Gastroesophageal sphincter (tissue), 4 donors: ENCODE data around the gene TULP3. TPM values are rescaled to one million over a fixed set of nuclear protein-coding genes. Genes with fewer than 3 reads are reported as not detected.
A peak's percentile ranks its signal among the peaks of the same experiment; 100 is the strongest.

Experiments used
- ATAC-seq: fragments of 150-250 bp; one replicate; pipeline ENCODE4 v1.9.1; 2016; ENCODE audit warnings: mild to moderate bottlenecking, moderate library complexity
- H3K27ac ChIP-seq, 4 donors: fragments of 200-600 bp; sonication (generic) in 3 of 4; 1 replicate in 3 of 4; 2 replicates in 1 of 4; pipeline ENCODE4 v1.5.1; 2016 to 2019
- H3K27me3 ChIP-seq: fragments of 200-600 bp; sonication (generic); one replicate; pipeline ENCODE4 v1.5.1; 2019
- H3K36me3 ChIP-seq, 2 donors: fragments of 200-600 bp; sonication (generic); one replicate each; pipeline ENCODE4 v1.5.1; 2019; ENCODE audit warnings: control low read depth in 1 of 2
- H3K4me1 ChIP-seq, 3 donors: fragments of 200-600 bp; sonication (generic); 1 replicate in 2 of 3; 2 replicates in 1 of 3; pipeline ENCODE4 v1.5.1; 2016 to 2019; ENCODE audit warnings: control low read depth in 2 of 3
- H3K4me3 ChIP-seq, 2 donors: fragments of 200-600 bp; sonication (generic); one replicate each; pipeline ENCODE4 v1.5.1; 2019; ENCODE audit warnings: mild to moderate bottlenecking in 1 of 2, moderate library complexity in 1 of 2
- H3K9me3 ChIP-seq, 3 donors: fragments of 200-600 bp; sonication (generic); one replicate each; pipeline ENCODE4 v1.5.1; 2017 to 2019; ENCODE audit warnings: control low read depth in 2 of 3
- EP300 ChIP-seq: sonication (generic); formaldehyde crosslinking; IDR thresholded peaks from one replicate; pipeline ENCODE4 v1.6.1; 2017; ENCODE audit warnings: antibody characterized with exemption, mild to moderate bottlenecking
- POLR2A ChIP-seq, 2 donors: fragments of 450-650 bp; IDR thresholded peaks; one replicate each; pipeline ENCODE4 v1.6.1; 2017; ENCODE audit warnings: antibody characterized with exemption in 2 of 2, mild to moderate bottlenecking in 2 of 2, moderate library complexity in 1 of 2
- POLR2AphosphoS5 ChIP-seq: sonication (generic); formaldehyde crosslinking; IDR thresholded peaks from one replicate; pipeline ENCODE4 v1.6.1; 2017; ENCODE audit warnings: antibody characterized with exemption
- WGBS, 2 donors: methylation state at CpG; one replicate each; pipeline ENCODE4 v1.1.5; 2018; ENCODE audit warnings: low coverage in 1 of 2; 5-methylcytosine and 5-hydroxymethylcytosine counted together
- total RNA-seq, 4 donors: library from RNA; depleted of rRNA; stranded (reverse); fragments of >200 nt; gene quantifications; one replicate each; pipeline ENCODE4 v1.1.0, GENCODE V29; 2016
- TF ChIP-seq, protein P1 (sequence below), 4 experiments: fragments of 200-600 bp in 2 of 4; fragments of 450-650 bp in 2 of 4; sonication (generic) in 1 of 4; IDR thresholded peaks; one replicate each; pipeline ENCODE4 v1.5.1; 2017 to 2019; ENCODE audit warnings: antibody characterized with exemption in 4 of 4, mild to moderate bottlenecking in 2 of 4, moderate library complexity in 2 of 4

The TULP3 gene
- total RNA-seq, 4 donors from 2014 or later = 25.2 to 41.4 (median 25.7) TPM

DNA sequence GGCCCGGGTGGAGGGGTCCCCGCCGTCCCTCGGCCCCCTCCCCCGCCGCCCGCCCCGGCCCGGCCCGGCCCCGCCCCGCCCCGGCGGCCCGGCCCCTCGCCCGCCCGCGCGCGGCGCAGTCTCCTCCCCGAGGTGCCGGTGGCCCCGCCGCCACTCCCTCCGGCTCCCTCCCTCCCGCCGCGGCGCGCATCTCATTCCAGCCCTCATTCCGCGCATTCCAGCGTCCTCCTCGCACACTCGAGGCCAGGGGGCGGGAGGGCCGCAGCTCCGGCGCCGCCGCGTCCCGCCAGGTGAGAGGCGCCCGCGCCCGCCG is 68.5 kb downstream of the TULP3 start, which contains the start of gene TEAD4:
Gene TEAD4, plus strand, starts transcription at position 206 of the 313 bp plus-strand sequence.
- Histone ChIP-seq H3K9me3 (no peaks in the 10 kb centered on the region), H3K4me3 (peak within 1 kb of the TSS; percentile 62 to 67), H3K4me1 (peaks cover 0 to 37% (median 12%) of the 10 kb centered on the region in 3 donors), H3K27ac (peak within 1 kb of the TSS; percentile 52 to 97 (median 88)), H3K36me3 (no peaks in the 10 kb centered on the region), H3K27me3 (peaks cover 6% of the 10 kb centered on the region)
- no CpG with 5 or more reads among the region's 50 CpGs for WGBS, 2 donors
- TF ChIP-seq, protein P1, sequence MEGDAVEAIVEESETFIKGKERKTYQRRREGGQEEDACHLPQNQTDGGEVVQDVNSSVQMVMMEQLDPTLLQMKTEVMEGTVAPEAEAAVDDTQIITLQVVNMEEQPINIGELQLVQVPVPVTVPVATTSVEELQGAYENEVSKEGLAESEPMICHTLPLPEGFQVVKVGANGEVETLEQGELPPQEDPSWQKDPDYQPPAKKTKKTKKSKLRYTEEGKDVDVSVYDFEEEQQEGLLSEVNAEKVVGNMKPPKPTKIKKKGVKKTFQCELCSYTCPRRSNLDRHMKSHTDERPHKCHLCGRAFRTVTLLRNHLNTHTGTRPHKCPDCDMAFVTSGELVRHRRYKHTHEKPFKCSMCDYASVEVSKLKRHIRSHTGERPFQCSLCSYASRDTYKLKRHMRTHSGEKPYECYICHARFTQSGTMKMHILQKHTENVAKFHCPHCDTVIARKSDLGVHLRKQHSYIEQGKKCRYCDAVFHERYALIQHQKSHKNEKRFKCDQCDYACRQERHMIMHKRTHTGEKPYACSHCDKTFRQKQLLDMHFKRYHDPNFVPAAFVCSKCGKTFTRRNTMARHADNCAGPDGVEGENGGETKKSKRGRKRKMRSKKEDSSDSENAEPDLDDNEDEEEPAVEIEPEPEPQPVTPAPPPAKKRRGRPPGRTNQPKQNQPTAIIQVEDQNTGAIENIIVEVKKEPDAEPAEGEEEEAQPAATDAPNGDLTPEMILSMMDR (IDR thresholded peaks at IDR 0.05) = no peak
- no peak for TF ChIP-seq POLR2A (IDR thresholded peaks at IDR 0.05)
- no peak for TF ChIP-seq EP300
- no peak for TF ChIP-seq POLR2AphosphoS5
- peak; percentile 85 for ATAC-seq

DNA sequence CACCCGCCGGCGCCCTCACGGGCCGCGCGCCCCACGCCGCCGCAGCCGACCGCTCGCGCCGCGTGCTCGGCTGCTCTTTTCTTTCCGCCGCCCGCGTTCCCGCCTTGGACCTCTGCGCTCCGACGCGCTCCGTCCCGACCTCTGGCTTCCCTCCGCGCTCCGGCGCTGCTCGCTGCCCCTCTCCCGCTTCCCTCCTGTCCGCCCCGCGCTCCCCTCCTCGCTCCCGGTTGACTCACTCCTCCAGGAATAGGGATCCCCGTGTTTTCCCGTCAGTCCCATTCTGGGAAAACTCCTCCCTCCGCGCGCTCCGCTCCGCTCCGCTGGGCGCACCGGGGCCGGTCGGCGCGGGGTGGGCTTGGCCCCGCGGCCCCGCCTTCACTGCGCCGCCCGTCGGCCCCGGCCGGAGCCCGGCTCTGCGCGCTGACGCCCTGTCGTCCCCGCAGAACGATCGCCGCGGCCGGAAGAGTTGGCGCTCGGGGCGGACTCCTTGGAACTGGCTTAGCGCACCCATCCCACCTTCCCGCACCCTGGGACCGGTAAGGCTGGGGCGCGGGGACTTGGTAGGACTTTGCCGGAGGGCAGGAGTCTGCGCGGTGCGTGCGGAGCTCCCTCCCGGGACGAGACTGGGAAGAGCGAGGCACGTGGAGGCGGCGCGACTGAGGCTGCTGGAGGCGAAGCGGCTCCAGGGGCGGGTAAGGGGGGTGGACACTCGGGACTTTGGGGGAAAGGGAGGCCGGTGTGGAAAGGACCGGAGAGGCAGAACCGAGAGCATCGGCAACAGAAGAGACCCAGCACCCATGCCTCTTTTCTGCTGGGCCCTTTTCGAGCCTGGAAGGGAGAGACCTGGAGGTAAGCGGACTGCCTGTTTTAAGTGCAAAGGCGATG is 69.1 kb downstream of the TULP3 start:
- H3K27ac ChIP-seq = peak overlapping the region; percentile 24 to 97 (median 88)
- no peaks in the 10 kb centered on the region for H3K36me3 ChIP-seq
- TF ChIP-seq POLR2AphosphoS5 = peak; percentile 75
- TF ChIP-seq, protein P1 (IDR thresholded peaks at IDR 0.05) = no peak
- TF ChIP-seq POLR2A (IDR thresholded peaks at IDR 0.05) = peak in 1 of 2 donors; percentile 30
- TF ChIP-seq EP300 = no peak
- peaks cover 0 to 37% (median 12%) of the 10 kb centered on the region in 3 donors for H3K4me1 ChIP-seq
- peaks cover 6% of the 10 kb centered on the region for H3K27me3 ChIP-seq
- 0 to 10% methylated on average over 18 to 33 of the region's 104 CpGs for WGBS, 2 donors
- peak; percentile 66 for ATAC-seq
- H3K4me3 ChIP-seq = peak overlapping the region; percentile 62 to 67
- no peaks in the 10 kb centered on the region for H3K9me3 ChIP-seq

DNA sequence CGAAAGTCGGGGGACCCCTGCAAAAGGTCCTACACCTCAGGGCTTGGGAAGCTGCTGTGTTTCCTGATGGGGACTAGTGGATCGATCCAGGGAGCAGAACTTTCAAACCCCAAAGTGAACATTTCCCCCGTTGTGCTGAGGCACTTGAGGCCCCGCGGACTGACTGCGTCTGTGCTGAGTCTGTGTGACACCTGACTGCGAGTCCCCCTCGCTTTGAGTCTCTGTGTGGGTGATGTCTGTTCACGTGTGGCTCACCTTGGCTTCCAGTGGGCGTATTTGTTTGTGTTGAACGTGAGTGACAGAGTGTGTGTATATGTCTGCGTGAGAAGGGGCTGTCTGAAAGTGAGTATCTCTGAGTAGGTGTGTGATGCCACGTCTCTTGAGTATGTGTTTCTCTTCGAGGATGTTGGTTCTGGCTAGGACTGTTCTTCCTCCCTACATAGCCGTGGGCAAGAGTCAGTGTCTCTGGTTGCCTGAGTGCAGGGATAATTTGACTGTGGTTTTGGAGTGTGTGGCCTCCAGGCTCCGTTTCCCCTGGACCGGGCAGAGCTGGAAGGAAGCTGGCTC is 69.8 kb downstream of the TULP3 start:
- Histone ChIP-seq H3K4me1 (peaks cover 0 to 37% (median 12%) of the 10 kb centered on the region in 3 donors), H3K27ac (peak overlapping the region in 3 of 4 donors; percentile 85 to 97 (median 92)), H3K9me3 (no peaks in the 10 kb centered on the region), H3K27me3 (peaks cover 6% of the 10 kb centered on the region), H3K4me3 (peak overlapping the region; percentile 62 to 67), H3K36me3 (no peaks in the 10 kb centered on the region)
- no peak for ATAC-seq
- WGBS, 2 donors = 33 to 39% methylated on average over 5 to 11 of the region's 18 CpGs
- TF ChIP-seq, protein P1 (IDR thresholded peaks at IDR 0.05) = no peak
- TF ChIP-seq POLR2AphosphoS5 (no peak), POLR2A (IDR thresholded peaks at IDR 0.05) (no peak), EP300 (no peak)

- H3K4me1 ChIP-seq = peaks cover 0 to 37% (median 12%) of the 10 kb centered on the region in 3 donors
Observed at GRCh38 chr12:2960996-2961616, 70.4 kb downstream of the TULP3 start.

More at GRCh38 chr12:2960996-2961616, 70.4 kb downstream of the TULP3 start:
- no peak for TF ChIP-seq POLR2A (IDR thresholded peaks at IDR 0.05)
- no peak for TF ChIP-seq EP300
- TF ChIP-seq, protein P1 (IDR thresholded peaks at IDR 0.05) = no peak
- no peak for ATAC-seq
- H3K36me3 ChIP-seq = no peaks in the 10 kb centered on the region
- H3K27me3 ChIP-seq = peaks cover 6% of the 10 kb centered on the region
- peak overlapping the region in 3 of 4 donors; percentile 85 to 97 (median 92) for H3K27ac ChIP-seq
- 67 to 95% methylated on average over 4 of the region's 10 CpGs for WGBS, 2 donors
- H3K9me3 ChIP-seq = no peaks in the 10 kb centered on the region
- H3K4me3 ChIP-seq = peak overlapping the region in 1 of 2 donors; percentile 67
